Measurements from ENCODE around the gene ERGIC1. TPM values are rescaled to one million over a fixed set of nuclear protein-coding genes. Genes with fewer than 3 reads are reported as not detected.
"Not testable (repeated sequence)": the region's sequence is repeated elsewhere in the genome, so short reads cannot be mapped to it uniquely, and the experiment has no call there.

The ERGIC1 gene
- 57.9 and 62.6 TPM in 2 replicates for total RNA-seq

GRCh38 chr5:172833686-172834414 is at the start of gene ERGIC1:
TSS of gene ERGIC1 (plus strand) at chr5:172834251. CDS start at chr5:172834414, 163 bp downstream.
- DNase-seq (ENCODE audit: low read depth in 2 of 2) = peak in 1 of 2 donors; percentile 87

- no peak for DNase-seq (ENCODE audit: low read depth in 2 of 2)
Measured at GRCh38 chr5:172785429-172786088, 48.5 kb upstream of the ERGIC1 start.

GRCh38 chr5:172786736-172787462 is 47.2 kb upstream of the ERGIC1 start:
- DNase-seq (ENCODE audit: low read depth in 2 of 2) = no peak

- DNase-seq (ENCODE audit: low read depth in 2 of 2) = not testable (repeated sequence)
Measured at GRCh38 chr5:172787538-172787937, 46.5 kb upstream of the ERGIC1 start.

GRCh38 chr5:172788771-172789686 is 45.0 kb upstream of the ERGIC1 start:
- peak; percentile 34 to 43 for DNase-seq (ENCODE audit: low read depth in 2 of 2)

- no peak for DNase-seq (ENCODE audit: low read depth in 2 of 2)
Measured at GRCh38 chr5:172789687-172790495, 44.2 kb upstream of the ERGIC1 start.

GRCh38 chr5:172790496-172790889 is 43.6 kb upstream of the ERGIC1 start:
- no peak for DNase-seq (ENCODE audit: low read depth in 2 of 2)

GRCh38 chr5:172791286-172791685 is 42.8 kb upstream of the ERGIC1 start:
- DNase-seq (ENCODE audit: low read depth in 2 of 2) = no peak

GRCh38 chr5:172791726-172792445 is 42.2 kb upstream of the ERGIC1 start:
- no peak for DNase-seq (ENCODE audit: low read depth in 2 of 2)

GRCh38 chr5:172792701-172793570 is 41.1 kb upstream of the ERGIC1 start:
- no peak for DNase-seq (ENCODE audit: low read depth in 2 of 2)

GRCh38 chr5:172793577-172794488 is 40.2 kb upstream of the ERGIC1 start:
- DNase-seq (ENCODE audit: low read depth in 2 of 2) = no peak

GRCh38 chr5:172795318-172795977 is 38.6 kb upstream of the ERGIC1 start:
- peak; percentile 93 to 94 for DNase-seq (ENCODE audit: low read depth in 2 of 2)

- DNase-seq (ENCODE audit: low read depth in 2 of 2) = no peak
Measured at GRCh38 chr5:172796306-172796705, 37.7 kb upstream of the ERGIC1 start.

GRCh38 chr5:172797771-172798191 is 36.3 kb upstream of the ERGIC1 start:
- DNase-seq (ENCODE audit: low read depth in 2 of 2) = no peak

GRCh38 chr5:172798422-172799215 is 35.4 kb upstream of the ERGIC1 start:
- DNase-seq (ENCODE audit: low read depth in 2 of 2) = peak in 1 of 2 donors; percentile 64

- no peak for DNase-seq (ENCODE audit: low read depth in 2 of 2)
Measured at GRCh38 chr5:172799416-172799815, 34.6 kb upstream of the ERGIC1 start.
